PFSK-1 (cell line): Measurements from ENCODE around the gene GUCD1.

Experiments
- FOXP2 ChIP-seq: optimal IDR thresholded peaks from 2 replicates; pipeline ENCODE3; 2011; ENCODE audit warnings: borderline replicate concordance, control low read depth, inconsistent platforms; ENCODE audit not compliant: insufficient read depth; ENCODE audit errors: extremely low read length, extremely low read depth
- POLR2AphosphoS5 ChIP-seq: IDR thresholded peaks from 2 replicates; pipeline ENCODE4 v1.6.1; 2012; ENCODE audit warnings: low read depth, mild to moderate bottlenecking, control low read depth, low read length, moderate library complexity
- SIN3A ChIP-seq: IDR thresholded peaks from 2 replicates; pipeline ENCODE4 v1.6.1; 2012; ENCODE audit warnings: mild to moderate bottlenecking, low read length, moderate library complexity, borderline replicate concordance; ENCODE audit not compliant: insufficient read depth
- TAF1 ChIP-seq: IDR thresholded peaks from 2 replicates; pipeline ENCODE4 v1.6.1; 2012; ENCODE audit warnings: low read length, control low read depth, borderline replicate concordance; ENCODE audit not compliant: insufficient read depth
- TF ChIP-seq, protein P1 (sequence below), 2 experiments: IDR thresholded peaks; 2 replicates each; pipeline versions ENCODE4 v1.6.1 to v1.8.0; 2011 to 2012; ENCODE audit warnings: low read depth in 2 of 2, low read length in 2 of 2, control low read depth in 1 of 2, inconsistent platforms in 1 of 2, mild to moderate bottlenecking in 1 of 2, moderate library complexity in 1 of 2; ENCODE audit not compliant: insufficient read depth in 1 of 2

DNA sequence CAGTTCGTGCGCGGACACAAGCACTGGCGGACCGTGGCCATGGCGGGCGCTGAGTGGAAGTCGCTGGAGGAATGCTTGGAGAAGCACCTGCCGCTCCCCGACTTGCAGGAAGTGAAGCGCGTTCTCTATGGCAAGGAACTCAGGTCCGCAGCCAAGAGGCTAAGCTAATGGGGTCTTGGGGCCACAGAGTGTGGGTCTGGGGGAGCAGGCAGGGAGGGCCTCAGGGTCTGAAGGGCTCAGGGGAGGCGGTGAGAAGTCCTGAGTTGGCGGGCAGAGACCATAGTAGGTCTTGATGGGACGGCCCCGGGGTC is 59.6 kb downstream of the GUCD1 start:
- TF ChIP-seq POLR2AphosphoS5: no peak
- TF ChIP-seq, protein P1, sequence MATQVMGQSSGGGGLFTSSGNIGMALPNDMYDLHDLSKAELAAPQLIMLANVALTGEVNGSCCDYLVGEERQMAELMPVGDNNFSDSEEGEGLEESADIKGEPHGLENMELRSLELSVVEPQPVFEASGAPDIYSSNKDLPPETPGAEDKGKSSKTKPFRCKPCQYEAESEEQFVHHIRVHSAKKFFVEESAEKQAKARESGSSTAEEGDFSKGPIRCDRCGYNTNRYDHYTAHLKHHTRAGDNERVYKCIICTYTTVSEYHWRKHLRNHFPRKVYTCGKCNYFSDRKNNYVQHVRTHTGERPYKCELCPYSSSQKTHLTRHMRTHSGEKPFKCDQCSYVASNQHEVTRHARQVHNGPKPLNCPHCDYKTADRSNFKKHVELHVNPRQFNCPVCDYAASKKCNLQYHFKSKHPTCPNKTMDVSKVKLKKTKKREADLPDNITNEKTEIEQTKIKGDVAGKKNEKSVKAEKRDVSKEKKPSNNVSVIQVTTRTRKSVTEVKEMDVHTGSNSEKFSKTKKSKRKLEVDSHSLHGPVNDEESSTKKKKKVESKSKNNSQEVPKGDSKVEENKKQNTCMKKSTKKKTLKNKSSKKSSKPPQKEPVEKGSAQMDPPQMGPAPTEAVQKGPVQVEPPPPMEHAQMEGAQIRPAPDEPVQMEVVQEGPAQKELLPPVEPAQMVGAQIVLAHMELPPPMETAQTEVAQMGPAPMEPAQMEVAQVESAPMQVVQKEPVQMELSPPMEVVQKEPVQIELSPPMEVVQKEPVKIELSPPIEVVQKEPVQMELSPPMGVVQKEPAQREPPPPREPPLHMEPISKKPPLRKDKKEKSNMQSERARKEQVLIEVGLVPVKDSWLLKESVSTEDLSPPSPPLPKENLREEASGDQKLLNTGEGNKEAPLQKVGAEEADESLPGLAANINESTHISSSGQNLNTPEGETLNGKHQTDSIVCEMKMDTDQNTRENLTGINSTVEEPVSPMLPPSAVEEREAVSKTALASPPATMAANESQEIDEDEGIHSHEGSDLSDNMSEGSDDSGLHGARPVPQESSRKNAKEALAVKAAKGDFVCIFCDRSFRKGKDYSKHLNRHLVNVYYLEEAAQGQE (IDR thresholded peaks at IDR 0.05; ENCODE audit: insufficient read depth in 1 of 2, low read depth in 2 of 2, low read length in 2 of 2): no peak
- TF ChIP-seq FOXP2: no peak
- TF ChIP-seq TAF1: no peak
- no peak for TF ChIP-seq SIN3A
